WTC11 (cell line): ENCODE results near the gene SYNGR3. TPM values are rescaled to one million over a fixed set of nuclear protein-coding genes. Genes with fewer than 3 reads are reported as not detected.

Source experiments
- ATAC-seq: fragments of 200-7000 bp; cut with Tn5 transposase; 2 replicates; pipeline ENCODE4 v1.10.0; 2021; ENCODE audit warnings: mild to moderate bottlenecking, moderate library complexity
- CTCF ChIA-PET: fragments of 300-600 bp; sonication (Branson Sonifier 250); formaldehyde crosslinking; loops from one replicate; lab custom pipeline; 2021; ENCODE audit warnings: antibody characterized with exemption; lab: Charles Lee
- POLR2A ChIA-PET: fragments of 350-600 bp; sonication (Branson Sonifier 250); formaldehyde crosslinking; loops from one replicate; lab custom pipeline; 2021; ENCODE audit warnings: antibody characterized with exemption; lab: Charles Lee
- DNase-seq: peaks from one replicate; pipeline ENCODE4 v3.0.0; 2021; ENCODE audit warnings: low spot score
- H3K27ac Mint-ChIP-seq: 2 replicates; pipeline ENCODE4 v1.8.0; 2021; ENCODE audit warnings: mixed read lengths
- H3K27me3 Mint-ChIP-seq: 2 replicates; pipeline ENCODE4 v1.8.0; 2021; ENCODE audit warnings: low read depth, mild to moderate bottlenecking, moderate library complexity, mixed read lengths
- H3K36me3 Mint-ChIP-seq: 2 replicates; pipeline ENCODE4 v1.8.0; 2021; ENCODE audit warnings: mixed read lengths
- H3K4me1 Mint-ChIP-seq: 2 replicates; pipeline ENCODE4 v1.8.0; 2022; ENCODE audit warnings: mixed read lengths
- H3K4me3 Mint-ChIP-seq: 2 replicates; pipeline ENCODE4 v1.8.0; 2021; ENCODE audit warnings: mild to moderate bottlenecking, moderate library complexity, mixed read lengths
- H3K9me3 Mint-ChIP-seq: 2 replicates; pipeline ENCODE4 v1.8.0; 2021; ENCODE audit warnings: mixed read lengths
- EMX1 ChIP-seq: fragments of 250-450 bp; sonication (Bioruptor Pico); IDR thresholded peaks from 2 replicates; pipeline ENCODE4 v1.8.0; 2021; ENCODE audit warnings: mild to moderate bottlenecking
- FOXK1 ChIP-seq: sonication (generic); formaldehyde crosslinking; IDR thresholded peaks from 2 replicates; pipeline ENCODE4 v1.8.0; 2022; ENCODE audit warnings: mild to moderate bottlenecking, moderate library complexity, missing genetic modification reagents
- FOXP1 ChIP-seq: sonication (generic); formaldehyde crosslinking; IDR thresholded peaks from 2 replicates; pipeline ENCODE4 v1.8.0; 2022; ENCODE audit warnings: missing genetic modification reagents, mild to moderate bottlenecking, moderate library complexity, borderline replicate concordance
- MXD4 ChIP-seq: fragments of 250-450 bp; sonication (Bioruptor Pico); IDR thresholded peaks from 2 replicates; pipeline ENCODE4 v1.8.0; 2021; ENCODE audit warnings: mild to moderate bottlenecking, moderate library complexity, borderline replicate concordance
- NFATC4 ChIP-seq: fragments of 250-450 bp; sonication (Bioruptor Pico); IDR thresholded peaks from 2 replicates; pipeline ENCODE4 v1.9.0; 2021; ENCODE audit warnings: mild to moderate bottlenecking
- PRRX2 ChIP-seq: fragments of 250-450 bp; sonication (Bioruptor Pico); IDR thresholded peaks from 2 replicates; pipeline ENCODE4 v1.8.0; 2021; ENCODE audit warnings: mild to moderate bottlenecking
- RELA ChIP-seq: sonication (generic); formaldehyde crosslinking; IDR thresholded peaks from 2 replicates; pipeline ENCODE4 v1.8.1; 2022; ENCODE audit warnings: missing genetic modification reagents, mild to moderate bottlenecking, borderline replicate concordance
- RORB ChIP-seq: fragments of 250-450 bp; sonication (Bioruptor Pico); IDR thresholded peaks from 2 replicates; pipeline ENCODE4 v1.9.0; 2021; ENCODE audit warnings: mild to moderate bottlenecking
- ZNF396 ChIP-seq: fragments of 250-450 bp; sonication (Bioruptor Pico); IDR thresholded peaks from 2 replicates; pipeline ENCODE4 v1.8.0; 2021; ENCODE audit warnings: mild to moderate bottlenecking, moderate library complexity, borderline replicate concordance
- total RNA-seq: library from RNA; stranded (reverse); gene quantifications from 3 replicates; pipeline ENCODE4 v1.2.3, GENCODE V29; 2021
- TF ChIP-seq, protein P1 (sequence below): sonication (generic); formaldehyde crosslinking; IDR thresholded peaks from 2 replicates; pipeline ENCODE4 v1.8.0; 2022; ENCODE audit warnings: mild to moderate bottlenecking, missing genetic modification reagents
- TF ChIP-seq, protein P2 (sequence below): fragments of 250-450 bp; sonication (Bioruptor Pico); IDR thresholded peaks from 2 replicates; pipeline ENCODE4 v1.9.0; 2021; ENCODE audit warnings: mild to moderate bottlenecking
- TF ChIP-seq, protein P3 (sequence below): sonication (generic); formaldehyde crosslinking; IDR thresholded peaks from 2 replicates; pipeline ENCODE4 v1.8.0; 2023; ENCODE audit warnings: missing genetic modification reagents, mild to moderate bottlenecking, borderline replicate concordance
- TF ChIP-seq, protein P4 (sequence below): fragments of 250-450 bp; sonication (Bioruptor Pico); IDR thresholded peaks from 2 replicates; pipeline ENCODE4 v1.8.0; 2021; ENCODE audit warnings: mild to moderate bottlenecking
- TF ChIP-seq, protein P5 (sequence below): sonication (generic); formaldehyde crosslinking; IDR thresholded peaks from 2 replicates; pipeline ENCODE4 v1.8.0; 2023; ENCODE audit warnings: missing genetic modification reagents
- TF ChIP-seq, protein P6 (sequence below): fragments of 250-450 bp; sonication (Bioruptor Pico); conservative IDR thresholded peaks from 2 replicates; pipeline ENCODE4 v1.9.0; 2021; ENCODE audit warnings: mild to moderate bottlenecking

The SYNGR3 gene
- total RNA-seq, 1 experiment from 2014 or later: 41.5 TPM

DNA sequence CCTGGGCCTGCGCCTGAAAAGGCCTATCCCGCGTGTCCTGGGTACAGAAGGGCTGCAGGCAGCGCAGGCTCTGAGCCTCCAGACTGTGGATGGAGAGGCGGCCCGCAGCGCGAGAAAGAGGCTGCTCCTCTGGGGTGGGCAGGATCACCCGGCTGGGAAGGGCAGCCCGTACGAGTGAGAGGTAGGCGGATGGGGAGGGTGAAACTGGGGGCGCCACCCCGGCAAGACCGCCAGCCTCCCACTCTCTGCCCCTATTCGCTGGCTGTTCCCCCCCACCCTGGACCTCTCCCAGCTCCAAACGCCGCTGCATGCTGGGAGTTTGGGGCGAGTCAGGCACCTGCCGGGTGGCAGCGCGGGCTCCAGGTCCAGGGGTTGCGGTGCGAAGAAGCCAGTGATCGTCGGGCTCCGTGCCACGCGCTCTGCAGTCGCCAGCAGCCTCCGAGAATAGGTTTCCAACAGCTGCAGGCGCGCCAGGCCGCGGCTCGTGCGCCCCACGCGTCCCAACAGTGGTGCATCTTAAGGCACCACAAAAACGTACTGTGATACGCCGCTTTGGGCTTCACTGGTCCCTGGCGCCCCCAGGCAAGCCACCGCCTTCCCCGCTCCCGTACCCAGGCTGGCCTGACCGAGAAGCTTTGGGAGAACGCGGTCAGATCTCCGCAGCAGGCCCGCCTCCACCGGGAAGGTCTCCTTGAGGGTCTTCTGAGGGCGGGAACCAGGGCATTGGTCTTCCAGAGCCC is 9.6 kb upstream of the SYNGR3 start (continued):
- no peak for TF ChIP-seq NFATC4 (CRISPR knock-in tag)
- TF ChIP-seq, protein P1, sequence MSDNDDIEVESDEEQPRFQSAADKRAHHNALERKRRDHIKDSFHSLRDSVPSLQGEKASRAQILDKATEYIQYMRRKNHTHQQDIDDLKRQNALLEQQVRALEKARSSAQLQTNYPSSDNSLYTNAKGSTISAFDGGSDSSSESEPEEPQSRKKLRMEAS (CRISPR knock-in tag): peak; percentile 64; the same call in 1 of the 2 replicates

DNA sequence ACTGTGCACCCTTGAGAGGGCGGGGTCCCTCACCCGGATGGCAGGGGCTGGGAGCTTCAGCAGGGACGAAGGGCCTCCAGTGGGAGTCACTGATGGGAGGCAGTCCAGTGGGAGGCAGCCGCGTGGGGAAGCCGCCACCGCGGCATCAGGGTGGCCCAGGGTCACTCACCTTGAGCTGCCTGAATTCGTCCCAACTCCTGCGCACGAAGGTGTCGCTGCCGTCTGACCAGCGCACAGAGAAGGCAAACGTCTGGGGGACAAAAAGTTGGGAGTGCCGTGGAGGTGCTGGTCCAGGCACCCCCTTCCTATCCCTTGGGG is 9.0 kb upstream of the SYNGR3 start:
- no peak for TF ChIP-seq RORB (CRISPR knock-in tag)
- TF ChIP-seq MXD4 (CRISPR knock-in tag): no peak
- H3K27me3 Mint-ChIP-seq: peaks cover 39% of the 10 kb centered on the region
- peaks cover 27% of the 10 kb centered on the region for H3K4me1 Mint-ChIP-seq
- H3K4me3 Mint-ChIP-seq: peak overlapping the region; percentile 64
- H3K36me3 Mint-ChIP-seq: peaks cover 5% of the 10 kb centered on the region
- ChIA-PET POLR2A (interaction anchor here (0.8 to 3.0 kb wide), 7 partner anchors 17 to 207 kb away, joined by 3 to 20 read pairs (median 4); partner anchors contain the start of genes MSRB1 and RPS2), CTCF (interaction anchor here (0.5 to 4.4 kb wide), 8 partner anchors 16 to 1843 kb away, joined by 3 to 19 read pairs (median 4); partner anchors contain the start of genes NUBP2, RPS2 and SPSB3)
- H3K9me3 Mint-ChIP-seq: no peaks in the 10 kb centered on the region
- no peak for ATAC-seq
- no peak overlapping the region for H3K27ac Mint-ChIP-seq
- DNase-seq: no peak

DNA sequence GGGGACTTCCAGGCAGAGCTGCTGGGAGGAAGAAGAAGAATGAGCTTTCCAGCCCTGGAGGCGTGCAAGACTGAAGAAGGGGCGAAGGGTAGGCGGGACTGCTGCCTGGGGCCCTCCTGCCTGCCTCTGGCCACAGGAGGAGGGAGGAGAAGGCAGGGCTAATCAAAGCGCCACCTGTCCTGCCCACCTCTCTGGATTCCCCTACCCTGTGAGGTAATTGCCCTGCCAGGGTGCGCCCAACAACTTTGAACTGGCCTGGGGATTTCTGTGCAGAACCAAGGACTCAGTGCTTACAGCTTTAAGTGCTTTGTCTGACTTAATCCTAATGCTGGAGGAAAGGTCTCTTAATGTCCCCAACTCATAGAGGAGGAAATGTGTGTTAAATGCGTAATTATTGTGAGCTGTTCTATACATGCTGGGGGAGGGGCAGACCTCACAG is 8.4 kb upstream of the SYNGR3 start, which contains the start of gene NOXO1:
Gene NOXO1, minus strand, starts transcription at position 72 of the 439 bp plus-strand sequence. CDS start 290 bp downstream, outside the sequence.
- peak within 1 kb of the TSS; percentile 64 for H3K4me3 Mint-ChIP-seq
- ChIA-PET CTCF (interaction anchor here (1.0 to 4.4 kb wide), 7 partner anchors 17 to 159 kb away, joined by 3 to 19 read pairs (median 7); partner anchors contain the start of gene RPS2), POLR2A (interaction anchor here (0.8 to 3.0 kb wide), 4 partner anchors 17 to 208 kb away, joined by 3 to 20 read pairs (median 4); partner anchors contain the start of gene RPS2)
- ATAC-seq (no peak), DNase-seq (no peak)
- H3K27ac Mint-ChIP-seq: no peak within 1 kb of the TSS
- H3K9me3 Mint-ChIP-seq: no peaks in the 10 kb centered on the region
- peaks cover 3% of the 10 kb centered on the region; the same call in 1 of the 2 replicates for H3K36me3 Mint-ChIP-seq
- TF ChIP-seq, protein P2, sequence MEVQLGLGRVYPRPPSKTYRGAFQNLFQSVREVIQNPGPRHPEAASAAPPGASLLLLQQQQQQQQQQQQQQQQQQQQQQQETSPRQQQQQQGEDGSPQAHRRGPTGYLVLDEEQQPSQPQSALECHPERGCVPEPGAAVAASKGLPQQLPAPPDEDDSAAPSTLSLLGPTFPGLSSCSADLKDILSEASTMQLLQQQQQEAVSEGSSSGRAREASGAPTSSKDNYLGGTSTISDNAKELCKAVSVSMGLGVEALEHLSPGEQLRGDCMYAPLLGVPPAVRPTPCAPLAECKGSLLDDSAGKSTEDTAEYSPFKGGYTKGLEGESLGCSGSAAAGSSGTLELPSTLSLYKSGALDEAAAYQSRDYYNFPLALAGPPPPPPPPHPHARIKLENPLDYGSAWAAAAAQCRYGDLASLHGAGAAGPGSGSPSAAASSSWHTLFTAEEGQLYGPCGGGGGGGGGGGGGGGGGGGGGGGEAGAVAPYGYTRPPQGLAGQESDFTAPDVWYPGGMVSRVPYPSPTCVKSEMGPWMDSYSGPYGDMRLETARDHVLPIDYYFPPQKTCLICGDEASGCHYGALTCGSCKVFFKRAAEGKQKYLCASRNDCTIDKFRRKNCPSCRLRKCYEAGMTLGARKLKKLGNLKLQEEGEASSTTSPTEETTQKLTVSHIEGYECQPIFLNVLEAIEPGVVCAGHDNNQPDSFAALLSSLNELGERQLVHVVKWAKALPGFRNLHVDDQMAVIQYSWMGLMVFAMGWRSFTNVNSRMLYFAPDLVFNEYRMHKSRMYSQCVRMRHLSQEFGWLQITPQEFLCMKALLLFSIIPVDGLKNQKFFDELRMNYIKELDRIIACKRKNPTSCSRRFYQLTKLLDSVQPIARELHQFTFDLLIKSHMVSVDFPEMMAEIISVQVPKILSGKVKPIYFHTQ (CRISPR knock-in tag): peak; percentile 42; the same call in 1 of the 2 replicates
- TF ChIP-seq FOXP1 (CRISPR knock-in tag) (no peak), EMX1 (no peak)
- H3K27me3 Mint-ChIP-seq: peaks cover 39% of the 10 kb centered on the region
- H3K4me1 Mint-ChIP-seq: peaks cover 27% of the 10 kb centered on the region

DNA sequence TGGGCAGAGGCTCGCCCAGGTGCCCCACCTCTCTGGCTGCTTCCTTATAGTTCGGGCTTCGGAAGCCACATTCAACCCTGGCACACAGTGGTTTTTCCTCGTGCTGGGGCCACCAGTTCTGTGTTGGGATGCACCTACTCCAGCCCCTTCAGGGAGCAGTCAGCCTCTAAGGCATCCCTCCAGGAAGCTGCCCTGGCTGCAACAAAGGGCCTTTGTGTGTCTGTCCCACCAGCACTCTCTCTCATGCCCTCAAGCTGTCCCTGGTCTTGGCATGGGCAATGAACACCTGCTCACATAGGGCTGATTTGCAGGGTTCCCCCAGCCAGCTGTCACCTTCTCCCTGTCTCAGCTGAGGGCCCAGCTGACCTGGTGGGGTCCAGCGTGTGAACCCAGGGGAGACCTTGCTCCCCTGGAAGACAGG is 7.7 kb upstream of the SYNGR3 start:
- Mint-ChIP-seq H3K9me3 (no peaks in the 10 kb centered on the region), H3K27ac (no peak overlapping the region), H3K4me1 (peaks cover 27% of the 10 kb centered on the region), H3K27me3 (peaks cover 39% of the 10 kb centered on the region), H3K36me3 (peaks cover 5% of the 10 kb centered on the region; the same call in 1 of the 2 replicates), H3K4me3 (no peak overlapping the region)
- ChIA-PET POLR2A (interaction anchor here (3.0 kb wide), 1 partner anchor 18 kb away, joined by 20 read pairs; the partner anchor contains the start of gene RPS2), CTCF (interaction anchor here (1.1 to 4.4 kb wide), 5 partner anchors 22 to 109 kb away, joined by 3 to 19 read pairs (median 7); no protein-coding TSS in a partner anchor)
- DNase-seq (no peak), ATAC-seq (no peak)
- TF ChIP-seq, protein P3, sequence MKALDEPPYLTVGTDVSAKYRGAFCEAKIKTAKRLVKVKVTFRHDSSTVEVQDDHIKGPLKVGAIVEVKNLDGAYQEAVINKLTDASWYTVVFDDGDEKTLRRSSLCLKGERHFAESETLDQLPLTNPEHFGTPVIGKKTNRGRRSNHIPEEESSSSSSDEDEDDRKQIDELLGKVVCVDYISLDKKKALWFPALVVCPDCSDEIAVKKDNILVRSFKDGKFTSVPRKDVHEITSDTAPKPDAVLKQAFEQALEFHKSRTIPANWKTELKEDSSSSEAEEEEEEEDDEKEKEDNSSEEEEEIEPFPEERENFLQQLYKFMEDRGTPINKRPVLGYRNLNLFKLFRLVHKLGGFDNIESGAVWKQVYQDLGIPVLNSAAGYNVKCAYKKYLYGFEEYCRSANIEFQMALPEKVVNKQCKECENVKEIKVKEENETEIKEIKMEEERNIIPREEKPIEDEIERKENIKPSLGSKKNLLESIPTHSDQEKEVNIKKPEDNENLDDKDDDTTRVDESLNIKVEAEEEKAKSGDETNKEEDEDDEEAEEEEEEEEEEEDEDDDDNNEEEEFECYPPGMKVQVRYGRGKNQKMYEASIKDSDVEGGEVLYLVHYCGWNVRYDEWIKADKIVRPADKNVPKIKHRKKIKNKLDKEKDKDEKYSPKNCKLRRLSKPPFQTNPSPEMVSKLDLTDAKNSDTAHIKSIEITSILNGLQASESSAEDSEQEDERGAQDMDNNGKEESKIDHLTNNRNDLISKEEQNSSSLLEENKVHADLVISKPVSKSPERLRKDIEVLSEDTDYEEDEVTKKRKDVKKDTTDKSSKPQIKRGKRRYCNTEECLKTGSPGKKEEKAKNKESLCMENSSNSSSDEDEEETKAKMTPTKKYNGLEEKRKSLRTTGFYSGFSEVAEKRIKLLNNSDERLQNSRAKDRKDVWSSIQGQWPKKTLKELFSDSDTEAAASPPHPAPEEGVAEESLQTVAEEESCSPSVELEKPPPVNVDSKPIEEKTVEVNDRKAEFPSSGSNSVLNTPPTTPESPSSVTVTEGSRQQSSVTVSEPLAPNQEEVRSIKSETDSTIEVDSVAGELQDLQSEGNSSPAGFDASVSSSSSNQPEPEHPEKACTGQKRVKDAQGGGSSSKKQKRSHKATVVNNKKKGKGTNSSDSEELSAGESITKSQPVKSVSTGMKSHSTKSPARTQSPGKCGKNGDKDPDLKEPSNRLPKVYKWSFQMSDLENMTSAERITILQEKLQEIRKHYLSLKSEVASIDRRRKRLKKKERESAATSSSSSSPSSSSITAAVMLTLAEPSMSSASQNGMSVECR: no peak
- TF ChIP-seq, protein P4, sequence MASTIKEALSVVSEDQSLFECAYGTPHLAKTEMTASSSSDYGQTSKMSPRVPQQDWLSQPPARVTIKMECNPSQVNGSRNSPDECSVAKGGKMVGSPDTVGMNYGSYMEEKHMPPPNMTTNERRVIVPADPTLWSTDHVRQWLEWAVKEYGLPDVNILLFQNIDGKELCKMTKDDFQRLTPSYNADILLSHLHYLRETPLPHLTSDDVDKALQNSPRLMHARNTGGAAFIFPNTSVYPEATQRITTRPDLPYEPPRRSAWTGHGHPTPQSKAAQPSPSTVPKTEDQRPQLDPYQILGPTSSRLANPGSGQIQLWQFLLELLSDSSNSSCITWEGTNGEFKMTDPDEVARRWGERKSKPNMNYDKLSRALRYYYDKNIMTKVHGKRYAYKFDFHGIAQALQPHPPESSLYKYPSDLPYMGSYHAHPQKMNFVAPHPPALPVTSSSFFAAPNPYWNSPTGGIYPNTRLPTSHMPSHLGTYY (CRISPR knock-in tag): no peak
- TF ChIP-seq ZNF396 (CRISPR knock-in tag) (no peak), PRRX2 (CRISPR knock-in tag) (no peak), RELA (CRISPR knock-in tag) (no peak), FOXK1 (no peak)
- TF ChIP-seq, protein P5, sequence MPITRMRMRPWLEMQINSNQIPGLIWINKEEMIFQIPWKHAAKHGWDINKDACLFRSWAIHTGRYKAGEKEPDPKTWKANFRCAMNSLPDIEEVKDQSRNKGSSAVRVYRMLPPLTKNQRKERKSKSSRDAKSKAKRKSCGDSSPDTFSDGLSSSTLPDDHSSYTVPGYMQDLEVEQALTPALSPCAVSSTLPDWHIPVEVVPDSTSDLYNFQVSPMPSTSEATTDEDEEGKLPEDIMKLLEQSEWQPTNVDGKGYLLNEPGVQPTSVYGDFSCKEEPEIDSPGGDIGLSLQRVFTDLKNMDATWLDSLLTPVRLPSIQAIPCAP (CRISPR knock-in tag): no peak
- TF ChIP-seq, protein P1 (CRISPR knock-in tag): no peak
- TF ChIP-seq, protein P6, sequence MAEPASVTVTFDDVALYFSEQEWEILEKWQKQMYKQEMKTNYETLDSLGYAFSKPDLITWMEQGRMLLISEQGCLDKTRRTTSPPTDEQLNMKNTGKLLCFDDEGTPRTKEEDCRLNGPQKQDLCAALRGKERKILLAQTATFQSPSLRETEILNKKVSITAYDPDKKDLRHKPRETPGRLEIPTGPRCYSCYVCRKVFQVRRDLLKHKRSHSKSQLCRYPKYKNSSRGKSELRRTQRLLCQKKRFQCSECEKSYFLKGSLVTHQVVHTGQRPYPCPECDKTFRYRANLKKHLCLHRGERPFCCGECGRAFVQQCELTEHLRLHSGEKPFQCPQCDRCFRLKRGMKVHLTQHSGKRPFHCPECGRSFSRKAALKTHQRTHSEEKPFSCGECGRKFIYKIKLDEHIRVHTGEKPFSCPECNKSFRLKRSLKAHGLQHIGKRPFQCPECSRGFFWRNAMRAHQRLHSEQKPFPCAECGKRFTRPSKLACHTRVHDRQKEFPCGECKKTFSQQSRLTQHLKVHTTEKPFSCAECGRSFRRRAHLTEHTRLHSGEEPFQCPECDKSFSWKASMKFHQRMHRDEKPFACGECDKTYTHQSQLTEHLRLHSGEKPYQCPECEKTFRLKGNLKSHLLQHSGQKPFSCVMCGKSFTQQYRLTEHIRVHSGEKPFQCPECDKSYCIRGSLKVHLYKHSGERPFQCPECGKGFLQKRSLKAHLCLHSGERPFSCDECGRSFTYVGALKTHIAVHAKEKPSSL (CRISPR knock-in tag): no peak
